Fibroblast of mammary gland (primary cell): Measurements from ENCODE around the gene OSGIN1.

ENCODE experiments used
- DNase-seq: peaks from one replicate; pipeline ENCODE4 v3.0.0-alpha.2; 2010; ENCODE audit warnings: low read depth
- H3K4me3 ChIP-seq: 2 replicates; pipeline ENCODE4 v1.5.1; 2011; ENCODE audit warnings: low read depth, mild to moderate bottlenecking, low read length, moderate library complexity; ENCODE audit not compliant: control insufficient read depth
- TF ChIP-seq, protein P1 (sequence below): conservative IDR thresholded peaks from 2 replicates; pipeline ENCODE4 v1.5.1; 2011; ENCODE audit warnings: low read depth, low read length, inconsistent platforms; ENCODE audit not compliant: control insufficient read depth, insufficient read depth

The OSGIN1 gene

DNA sequence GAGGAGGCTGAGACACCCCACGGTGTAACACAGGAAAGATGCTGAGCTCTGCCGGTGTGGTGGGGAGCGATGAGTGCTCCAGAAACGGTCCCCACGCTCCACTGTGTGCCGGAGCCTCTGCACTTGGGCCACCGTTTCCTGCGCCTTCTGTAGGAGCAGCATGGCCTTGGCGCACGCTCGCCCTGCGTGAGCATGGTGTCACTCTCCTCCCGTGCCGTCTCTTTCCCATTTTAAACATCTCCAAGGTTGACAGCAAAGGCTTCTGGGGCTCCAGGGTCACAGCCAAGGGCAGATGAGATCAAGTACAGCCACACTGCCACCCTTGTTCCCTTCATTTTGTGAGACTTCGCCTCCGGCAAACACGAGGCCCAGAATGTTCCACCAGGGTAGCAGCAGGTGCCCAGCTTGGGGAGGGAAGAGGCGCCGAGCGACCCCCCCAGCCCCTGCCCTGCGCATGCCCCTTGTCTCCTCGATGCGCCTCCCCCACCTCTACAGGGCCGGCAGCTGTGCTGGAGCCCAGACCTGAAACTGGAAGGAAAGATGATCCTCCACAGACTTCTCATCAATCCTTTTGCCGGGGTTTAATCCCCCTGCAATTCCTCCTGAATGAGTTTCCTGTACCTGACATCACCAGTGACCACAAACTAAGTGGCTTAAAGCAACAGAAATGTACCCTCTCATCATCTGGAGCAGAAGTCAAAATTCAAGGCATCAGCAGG is 19.9 kb upstream of the OSGIN1 start:
- peak; percentile 44 for DNase-seq
- TF ChIP-seq, protein P1, sequence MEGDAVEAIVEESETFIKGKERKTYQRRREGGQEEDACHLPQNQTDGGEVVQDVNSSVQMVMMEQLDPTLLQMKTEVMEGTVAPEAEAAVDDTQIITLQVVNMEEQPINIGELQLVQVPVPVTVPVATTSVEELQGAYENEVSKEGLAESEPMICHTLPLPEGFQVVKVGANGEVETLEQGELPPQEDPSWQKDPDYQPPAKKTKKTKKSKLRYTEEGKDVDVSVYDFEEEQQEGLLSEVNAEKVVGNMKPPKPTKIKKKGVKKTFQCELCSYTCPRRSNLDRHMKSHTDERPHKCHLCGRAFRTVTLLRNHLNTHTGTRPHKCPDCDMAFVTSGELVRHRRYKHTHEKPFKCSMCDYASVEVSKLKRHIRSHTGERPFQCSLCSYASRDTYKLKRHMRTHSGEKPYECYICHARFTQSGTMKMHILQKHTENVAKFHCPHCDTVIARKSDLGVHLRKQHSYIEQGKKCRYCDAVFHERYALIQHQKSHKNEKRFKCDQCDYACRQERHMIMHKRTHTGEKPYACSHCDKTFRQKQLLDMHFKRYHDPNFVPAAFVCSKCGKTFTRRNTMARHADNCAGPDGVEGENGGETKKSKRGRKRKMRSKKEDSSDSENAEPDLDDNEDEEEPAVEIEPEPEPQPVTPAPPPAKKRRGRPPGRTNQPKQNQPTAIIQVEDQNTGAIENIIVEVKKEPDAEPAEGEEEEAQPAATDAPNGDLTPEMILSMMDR, result no peak
- H3K4me3 ChIP-seq, result no peak overlapping the region

DNA sequence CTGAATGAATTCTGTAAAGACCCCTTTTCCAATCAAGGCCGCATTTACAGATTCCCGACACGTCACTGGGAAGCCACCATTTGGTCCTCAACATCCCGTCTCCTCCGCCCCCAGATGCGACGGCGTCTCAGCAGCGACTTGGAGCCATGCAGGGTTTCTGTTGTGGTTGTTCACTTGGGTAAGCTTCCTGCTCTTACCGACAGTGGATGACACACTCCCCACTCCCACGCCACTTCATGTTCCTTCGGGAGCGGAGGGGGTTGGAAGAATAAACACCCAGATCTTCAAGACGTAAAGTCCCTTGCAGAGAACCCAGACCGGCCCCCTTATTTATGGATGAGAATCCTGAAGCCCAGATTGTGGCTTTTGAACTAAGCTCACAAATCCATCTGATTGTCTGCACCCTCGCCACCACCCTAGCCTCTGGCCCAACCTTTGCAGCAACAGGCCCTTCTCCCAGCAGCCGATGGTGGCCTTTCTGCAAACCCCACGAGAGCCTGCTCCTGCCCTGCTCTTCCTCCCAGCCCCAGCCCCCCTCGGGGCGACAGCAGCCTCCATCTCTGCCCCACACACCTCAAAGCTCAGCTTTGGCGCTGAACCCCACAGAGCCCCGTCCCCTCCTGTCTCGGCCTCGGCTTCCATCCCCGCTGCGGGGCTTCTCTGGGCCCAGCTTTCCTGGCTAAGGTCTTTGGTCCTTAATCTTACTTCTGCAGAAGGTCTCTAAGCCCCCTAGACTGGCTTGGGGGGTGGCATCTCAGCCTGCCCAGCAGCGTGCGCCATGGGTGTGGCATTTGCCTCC is 19.0 kb upstream of the OSGIN1 start:
- DNase-seq, result peak; percentile 67
- no peak overlapping the region for H3K4me3 ChIP-seq
- TF ChIP-seq, protein P1, result no peak

DNA sequence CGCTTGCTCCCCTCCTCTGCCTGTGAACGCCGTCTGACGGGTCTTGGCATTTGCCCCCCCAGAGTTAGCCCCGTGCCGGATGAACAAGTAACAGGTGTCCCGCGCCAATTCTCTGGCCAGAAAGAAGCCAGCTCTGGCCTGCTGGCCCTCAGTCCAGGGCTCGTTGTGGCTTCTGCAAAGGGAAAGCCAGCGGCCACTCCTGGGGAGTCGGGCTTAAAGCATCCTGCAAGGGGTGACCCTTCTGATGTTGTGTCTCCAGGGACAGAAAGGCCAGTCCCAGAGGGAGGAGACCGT is 18.4 kb upstream of the OSGIN1 start:
- H3K4me3 ChIP-seq, result no peak overlapping the region
- DNase-seq, result no peak
- TF ChIP-seq, protein P1, result no peak

DNA sequence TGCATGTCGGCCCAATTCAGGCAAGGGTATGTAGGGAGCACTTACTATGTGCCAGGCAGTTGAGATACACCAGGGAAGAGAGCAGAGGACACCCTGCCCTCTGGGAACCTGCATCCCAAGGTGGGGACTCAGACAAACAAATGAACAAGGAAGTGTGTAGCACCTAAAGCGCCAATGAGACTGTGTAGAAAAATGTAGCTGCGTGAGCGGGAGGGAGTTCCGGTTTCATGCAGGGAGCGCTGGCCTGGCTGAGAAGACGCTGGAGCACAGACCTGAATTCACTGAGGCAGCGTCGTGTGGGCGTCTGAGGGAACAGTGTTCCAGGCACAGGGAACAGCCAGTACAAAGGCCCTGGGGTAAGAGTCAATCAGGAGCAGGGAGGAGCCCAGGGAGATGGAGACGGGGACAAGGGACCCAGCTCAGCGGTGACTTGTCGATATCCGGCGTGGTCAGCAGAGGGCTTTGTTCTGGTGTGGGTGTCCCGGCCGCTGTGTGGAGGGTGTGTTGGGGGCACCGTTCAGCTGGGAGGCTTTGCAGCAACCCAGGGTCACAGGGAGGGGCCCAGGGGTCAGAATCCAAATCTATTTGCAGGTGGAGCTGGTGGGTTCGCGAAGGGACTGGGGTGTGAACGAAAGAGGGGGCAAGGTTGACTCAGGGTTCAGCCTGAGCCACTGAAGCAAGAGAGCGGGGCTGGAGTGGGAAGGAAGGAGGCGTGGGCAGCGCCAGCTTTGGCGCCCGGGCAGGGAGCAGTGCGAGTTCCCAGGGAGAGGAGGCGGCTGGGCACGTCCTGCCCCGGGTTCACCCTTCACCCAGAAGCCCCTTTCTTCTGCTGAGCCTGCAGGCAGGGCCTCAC is 17.8 kb upstream of the OSGIN1 start:
- no peak overlapping the region for H3K4me3 ChIP-seq
- TF ChIP-seq, protein P1, result no peak
- no peak for DNase-seq

DNA sequence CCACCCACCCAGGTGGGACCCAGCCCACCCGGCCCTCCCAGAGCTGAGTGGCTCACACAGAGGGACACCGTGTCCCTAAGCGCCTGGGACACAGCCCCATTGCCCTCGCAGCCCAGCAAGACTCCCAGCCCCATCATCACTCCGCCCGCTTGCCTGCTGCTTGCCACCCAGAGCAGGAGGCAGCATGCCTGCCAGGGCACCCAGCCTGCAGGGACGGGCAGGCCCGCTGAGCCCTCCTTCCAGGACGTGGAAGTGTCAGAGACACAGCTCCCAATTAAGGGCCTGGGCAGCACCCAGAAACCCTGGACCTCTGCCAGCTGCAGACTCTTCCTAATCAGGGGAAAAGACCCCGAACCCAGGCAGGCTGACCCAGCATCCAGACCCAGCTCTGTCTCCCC is 17.2 kb upstream of the OSGIN1 start:
- DNase-seq, result no peak
- no peak overlapping the region for H3K4me3 ChIP-seq
- TF ChIP-seq, protein P1, result no peak

DNA sequence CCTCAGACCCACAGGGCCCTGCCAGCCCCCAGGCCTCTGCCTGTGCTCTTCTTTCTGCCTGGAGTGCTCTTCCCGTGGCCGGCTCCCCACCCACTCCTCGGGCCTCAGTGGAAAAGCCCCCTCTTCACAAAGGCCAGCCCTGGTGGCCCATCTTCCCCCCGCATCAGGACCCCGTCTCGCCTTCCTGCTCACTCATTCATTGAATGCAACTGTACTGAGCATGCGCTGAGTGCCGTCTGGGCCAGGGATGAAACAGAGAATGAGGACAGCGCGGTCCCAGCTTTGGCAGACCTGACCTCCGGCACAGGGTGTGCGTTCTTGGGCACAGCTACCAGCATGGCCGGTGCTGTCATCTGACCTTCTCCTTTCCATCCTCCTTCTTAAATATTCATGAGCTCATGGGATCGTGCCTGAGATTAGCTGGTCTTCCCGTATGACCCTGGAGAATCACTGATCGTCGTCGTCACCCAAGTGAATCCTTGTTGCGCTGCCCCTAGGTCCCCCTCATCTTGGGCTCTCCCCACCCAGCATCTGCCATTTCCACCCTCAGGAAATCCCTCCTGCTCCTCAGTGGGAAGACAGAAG is 16.4 kb upstream of the OSGIN1 start:
- no peak for DNase-seq
- TF ChIP-seq, protein P1, result no peak
- no peak overlapping the region for H3K4me3 ChIP-seq
